HFF-Myc (cell line): Measurements from ENCODE around the gene CRYBG3.
"Not testable (repeated sequence)": the region's sequence is repeated elsewhere in the genome, so short reads cannot be mapped to it uniquely, and the experiment has no call there.

Experiments
- DNase-seq: peaks from one replicate; pipeline ENCODE4 v3.0.0-alpha.2; 2011; ENCODE audit warnings: low read depth; ENCODE audit errors: extremely low read depth
- H3K4me3 ChIP-seq: replicated peaks from 2 replicates; pipeline ENCODE4 v1.5.1; 2011; ENCODE audit warnings: low read depth, mild to moderate bottlenecking, control low read depth, low read length
- TF ChIP-seq, protein P1 (sequence below): IDR thresholded peaks from 2 replicates; pipeline ENCODE4 v1.5.1; 2012; ENCODE audit warnings: mild to moderate bottlenecking, low read depth, low read length, control low read depth; ENCODE audit errors: missing control alignments

CRYBG3 gene

DNA sequence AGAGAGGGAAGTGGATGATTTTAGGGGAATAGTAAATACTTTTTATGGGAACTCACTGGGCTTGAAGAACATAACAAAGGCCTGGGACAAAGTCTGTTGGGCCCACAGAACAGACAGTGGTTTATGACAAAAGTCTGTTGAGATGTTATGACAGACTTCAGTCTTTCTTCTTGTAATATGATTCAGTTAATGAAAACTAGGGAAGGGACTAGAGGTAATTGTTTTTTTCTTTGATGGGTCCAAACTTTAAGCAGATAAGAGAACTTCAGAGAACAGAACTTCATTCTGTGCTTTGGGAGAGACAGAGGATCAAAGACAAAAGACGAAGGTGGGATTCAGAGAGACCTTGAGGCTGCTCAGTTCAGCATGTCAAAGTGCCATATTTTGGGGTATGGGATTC, 9.3 kb downstream of the CRYBG3 start:
- no peak for DNase-seq
- H3K4me3 ChIP-seq, result no peak overlapping the region
- TF ChIP-seq, protein P1, sequence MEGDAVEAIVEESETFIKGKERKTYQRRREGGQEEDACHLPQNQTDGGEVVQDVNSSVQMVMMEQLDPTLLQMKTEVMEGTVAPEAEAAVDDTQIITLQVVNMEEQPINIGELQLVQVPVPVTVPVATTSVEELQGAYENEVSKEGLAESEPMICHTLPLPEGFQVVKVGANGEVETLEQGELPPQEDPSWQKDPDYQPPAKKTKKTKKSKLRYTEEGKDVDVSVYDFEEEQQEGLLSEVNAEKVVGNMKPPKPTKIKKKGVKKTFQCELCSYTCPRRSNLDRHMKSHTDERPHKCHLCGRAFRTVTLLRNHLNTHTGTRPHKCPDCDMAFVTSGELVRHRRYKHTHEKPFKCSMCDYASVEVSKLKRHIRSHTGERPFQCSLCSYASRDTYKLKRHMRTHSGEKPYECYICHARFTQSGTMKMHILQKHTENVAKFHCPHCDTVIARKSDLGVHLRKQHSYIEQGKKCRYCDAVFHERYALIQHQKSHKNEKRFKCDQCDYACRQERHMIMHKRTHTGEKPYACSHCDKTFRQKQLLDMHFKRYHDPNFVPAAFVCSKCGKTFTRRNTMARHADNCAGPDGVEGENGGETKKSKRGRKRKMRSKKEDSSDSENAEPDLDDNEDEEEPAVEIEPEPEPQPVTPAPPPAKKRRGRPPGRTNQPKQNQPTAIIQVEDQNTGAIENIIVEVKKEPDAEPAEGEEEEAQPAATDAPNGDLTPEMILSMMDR, result no peak

- not testable (repeated sequence) for DNase-seq, H3K4me3 ChIP-seq
Measured at GRCh38 chr3:97833184-97833583, 11.4 kb downstream of the CRYBG3 start.

DNA sequence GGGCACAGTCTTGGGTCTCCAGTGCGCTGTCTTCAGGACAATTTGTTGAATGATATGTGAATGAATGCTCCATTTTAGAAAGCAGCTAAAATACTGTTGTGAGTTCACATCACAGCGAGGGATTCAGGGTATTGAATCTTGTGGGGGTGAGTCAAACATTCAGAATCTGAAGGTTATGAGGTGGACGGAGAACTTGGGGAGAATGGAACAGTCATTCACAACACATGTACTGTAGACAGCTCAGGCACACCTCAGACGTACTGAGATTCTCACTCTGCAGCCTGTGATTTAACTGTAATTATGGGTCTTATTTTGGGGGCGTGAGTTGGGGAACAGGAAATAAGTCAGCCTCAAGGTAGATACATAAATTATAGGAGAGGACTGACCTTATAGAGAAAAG, 13.9 kb downstream of the CRYBG3 start:
- no peak for DNase-seq
- TF ChIP-seq, protein P1, result no peak
- H3K4me3 ChIP-seq, result no peak overlapping the region

GRCh38 chr3:97838393-97838792, 16.6 kb downstream of the CRYBG3 start:
- no peak overlapping the region for H3K4me3 ChIP-seq
- TF ChIP-seq, protein P1, result no peak
- DNase-seq, result no peak

DNA sequence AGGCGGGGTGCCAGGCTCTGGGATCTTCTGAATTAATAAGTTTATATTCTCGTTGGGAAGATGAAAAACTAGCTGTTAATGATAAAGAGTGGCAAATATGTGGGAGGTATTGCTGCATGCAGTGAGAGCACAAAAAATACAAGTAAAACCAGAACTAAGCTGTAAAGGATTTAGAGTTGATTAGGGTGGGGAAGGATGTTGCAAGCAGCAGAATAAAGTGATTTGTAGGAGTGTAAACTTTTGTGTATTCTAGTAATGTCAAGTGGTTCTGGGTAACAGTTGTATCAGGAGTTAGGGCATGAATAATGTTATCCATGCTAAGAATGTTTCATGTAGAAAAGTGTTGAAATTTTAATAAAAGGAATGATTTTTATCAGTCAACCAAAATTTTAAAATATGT, 18.1 kb downstream of the CRYBG3 start:
- no peak for DNase-seq
- H3K4me3 ChIP-seq, result no peak overlapping the region
- TF ChIP-seq, protein P1, result no peak

GRCh38 chr3:97841304-97841703, 19.5 kb downstream of the CRYBG3 start:
- no peak overlapping the region for H3K4me3 ChIP-seq
- TF ChIP-seq, protein P1, result no peak
- no peak for DNase-seq

- no peak overlapping the region for H3K4me3 ChIP-seq
- DNase-seq, result no peak
- TF ChIP-seq, protein P1, result no peak
Measured at GRCh38 chr3:97841956-97842355, 20.1 kb downstream of the CRYBG3 start.

- TF ChIP-seq, protein P1, result no peak
- DNase-seq, result no peak
- no peak overlapping the region for H3K4me3 ChIP-seq
Measured at GRCh38 chr3:97848779-97849178, 27.0 kb downstream of the CRYBG3 start.
